Pulmonary artery endothelial cell (primary cell): Measurements from ENCODE around the gene CDH13. TPM values are rescaled to one million over a fixed set of nuclear protein-coding genes. Genes with fewer than 3 reads are reported as not detected.
A peak's percentile ranks its signal among the peaks of the same experiment; 100 is the strongest.

Experiments used
- DNase-seq: peaks from one replicate; pipeline ENCODE4 v3.0.0-alpha.2; 2011; ENCODE audit warnings: low read depth, low spot score
- total RNA-seq: library from RNA; depleted of rRNA; stranded (reverse); fragments of >200 nt; gene quantifications from 2 replicates; pipeline ENCODE4 v1.2.3, GENCODE V29; 2014

The CDH13 gene
- total RNA-seq, 1 donor from 2014 or later = 62.3 TPM

DNA sequence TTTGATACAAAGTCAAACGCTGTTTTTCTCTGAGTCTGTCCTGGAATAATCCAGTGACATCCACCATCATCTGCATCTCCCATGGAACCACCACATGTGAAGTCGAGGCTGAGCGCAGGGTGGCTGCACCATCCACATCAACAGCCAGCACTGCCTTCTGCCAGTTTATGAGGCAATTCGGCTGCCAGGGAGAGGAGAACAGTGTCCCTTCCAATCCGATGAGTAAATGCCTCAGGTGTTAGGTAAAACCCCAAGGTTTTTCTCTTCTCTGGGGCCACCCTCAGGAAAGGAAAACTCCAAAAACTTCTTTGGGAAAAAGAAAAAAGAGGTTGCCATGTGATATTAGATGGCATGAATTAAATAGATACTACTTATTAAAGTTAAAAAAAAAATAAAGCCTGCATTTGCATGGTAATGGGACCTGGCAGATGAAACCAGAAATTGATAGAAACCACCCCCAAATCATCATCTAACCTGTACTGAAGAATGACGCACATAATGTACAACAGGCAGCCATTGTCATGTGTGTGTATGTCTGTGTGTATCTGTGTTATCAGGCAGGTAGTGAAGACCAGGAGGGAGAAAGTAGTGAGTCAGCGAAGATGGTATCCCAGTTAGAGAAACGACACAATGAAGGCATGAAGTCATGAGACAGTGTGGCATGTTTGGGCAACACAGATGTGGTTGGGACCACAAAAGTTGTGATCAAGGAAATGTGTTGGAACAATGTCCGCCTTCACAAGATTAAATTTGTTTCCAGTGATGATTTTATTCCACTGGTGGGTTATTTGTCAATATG lies 478.7 kb downstream of the CDH13 start:
- DNase-seq = no peak

DNA sequence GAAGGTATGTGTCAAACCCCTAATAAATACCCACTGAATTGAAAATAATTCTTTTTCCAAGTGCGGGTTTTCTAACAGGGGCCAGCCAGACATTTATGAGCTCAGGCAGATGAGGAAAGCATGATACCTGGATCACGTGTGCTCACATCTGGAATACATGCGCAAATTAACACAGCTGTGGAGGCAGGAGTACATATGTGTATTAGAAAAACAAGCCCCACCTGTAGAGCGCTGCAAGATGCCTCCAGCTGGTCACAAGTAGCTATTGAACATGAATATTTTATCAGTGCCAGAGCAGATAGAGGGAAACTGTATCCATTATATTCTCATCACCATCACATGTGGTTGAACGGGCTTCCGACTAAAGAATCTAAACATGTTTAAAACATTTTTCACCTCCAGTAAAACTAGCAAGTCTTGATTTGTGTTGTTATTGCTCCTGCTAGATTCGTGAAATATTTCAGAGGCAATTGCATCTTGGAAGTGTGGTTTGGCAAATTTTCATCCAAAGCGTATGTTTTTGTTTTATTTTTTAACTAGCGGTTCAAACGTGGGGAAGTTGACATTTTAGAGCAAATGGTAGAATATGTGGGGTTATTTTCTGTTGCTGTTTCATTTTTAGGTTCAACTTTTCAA lies 482.8 kb downstream of the CDH13 start:
- DNase-seq = no peak

DNA sequence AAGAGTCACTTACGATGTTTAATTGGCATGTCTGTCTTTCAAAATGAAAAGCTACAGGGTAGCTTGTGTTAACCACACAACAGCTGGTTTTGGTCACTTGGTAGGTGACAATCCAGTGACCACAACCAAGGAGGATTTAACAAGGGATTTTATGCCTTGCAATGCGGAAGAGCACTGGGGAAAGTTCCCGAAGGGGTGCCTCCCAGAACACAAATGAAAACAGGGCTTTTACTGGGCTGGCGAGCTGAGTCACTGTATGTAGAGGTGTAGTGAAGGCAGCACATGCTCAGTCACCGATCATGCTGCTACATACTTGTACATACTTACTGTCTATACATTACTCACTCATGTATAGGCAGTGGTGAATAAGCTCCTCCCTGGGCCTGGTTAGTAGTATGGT lies 483.5 kb downstream of the CDH13 start:
- DNase-seq = no peak

DNA sequence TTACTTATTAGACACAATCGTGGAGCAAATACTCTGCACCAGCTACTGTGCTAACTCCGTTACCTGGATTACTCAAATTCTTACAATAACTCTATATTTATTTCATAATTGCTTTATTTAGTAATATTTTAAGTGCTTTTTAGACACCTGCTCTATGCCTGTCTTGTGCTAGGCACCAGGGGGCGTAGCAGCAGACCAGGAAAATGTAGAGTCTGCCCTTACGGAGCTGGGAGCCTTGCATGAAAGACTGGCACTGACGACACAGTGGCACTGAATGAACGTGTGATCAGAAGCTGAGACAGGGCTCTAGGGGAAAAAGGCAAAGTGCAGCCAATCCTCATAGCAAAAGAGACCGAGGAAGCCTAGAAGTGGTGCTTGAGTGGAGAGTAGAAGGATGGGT lies 486.5 kb downstream of the CDH13 start:
- DNase-seq = no peak

DNA sequence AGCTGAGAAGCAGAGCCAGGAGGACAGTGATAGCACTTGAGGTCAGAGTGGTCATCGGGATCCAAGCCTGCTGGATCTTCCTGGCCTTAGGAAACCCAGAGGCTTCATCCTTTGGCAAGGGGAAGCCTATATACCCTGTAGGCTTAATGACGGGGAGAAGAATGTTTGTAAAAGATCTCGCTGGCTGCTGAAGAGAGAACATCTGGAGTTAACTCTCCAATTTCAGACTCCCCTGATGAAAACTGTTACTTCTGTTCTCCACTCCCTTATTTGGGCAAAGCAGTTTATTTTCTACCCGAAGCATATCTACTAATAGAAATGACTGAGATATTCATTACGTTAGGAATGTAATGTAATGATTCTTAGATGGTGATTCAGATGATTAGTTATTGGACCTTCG lies 487.0 kb downstream of the CDH13 start:
- DNase-seq = no peak

DNA sequence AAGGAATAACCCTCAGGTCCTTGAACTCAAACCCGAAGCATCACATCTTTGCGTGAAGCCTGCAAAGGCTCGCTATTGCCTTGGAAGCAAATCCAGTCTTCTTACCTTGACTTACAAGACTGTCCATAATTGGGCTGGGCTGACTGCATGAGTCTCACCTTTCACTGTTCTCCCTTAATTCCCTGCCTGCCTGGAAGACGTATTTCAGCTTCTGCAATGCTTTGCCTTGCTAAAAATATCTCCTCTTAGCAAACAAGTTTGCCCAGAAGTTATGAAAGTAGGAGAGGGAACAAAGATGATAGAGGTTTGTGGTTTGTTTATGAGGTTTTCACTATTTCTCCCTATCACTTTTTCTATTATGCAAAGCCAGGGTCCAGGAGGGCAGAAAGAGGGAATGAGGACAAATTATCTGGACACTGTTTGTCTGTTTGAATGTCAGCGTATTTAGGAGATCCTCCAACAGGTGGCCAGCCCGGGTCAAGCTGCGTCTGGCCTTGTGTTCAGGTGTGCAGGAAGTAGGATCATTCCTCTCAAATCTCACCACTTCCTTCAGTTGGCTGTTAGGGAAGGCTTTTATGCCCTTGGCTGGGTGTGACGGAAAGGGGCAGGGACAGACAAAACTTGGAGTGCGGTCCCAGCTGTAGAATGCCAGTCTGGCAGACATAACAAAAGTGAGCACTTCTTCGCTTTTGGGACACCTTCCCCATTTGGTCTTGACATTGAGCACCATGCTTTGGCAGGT lies 488.9 kb downstream of the CDH13 start:
- no peak for DNase-seq

DNA sequence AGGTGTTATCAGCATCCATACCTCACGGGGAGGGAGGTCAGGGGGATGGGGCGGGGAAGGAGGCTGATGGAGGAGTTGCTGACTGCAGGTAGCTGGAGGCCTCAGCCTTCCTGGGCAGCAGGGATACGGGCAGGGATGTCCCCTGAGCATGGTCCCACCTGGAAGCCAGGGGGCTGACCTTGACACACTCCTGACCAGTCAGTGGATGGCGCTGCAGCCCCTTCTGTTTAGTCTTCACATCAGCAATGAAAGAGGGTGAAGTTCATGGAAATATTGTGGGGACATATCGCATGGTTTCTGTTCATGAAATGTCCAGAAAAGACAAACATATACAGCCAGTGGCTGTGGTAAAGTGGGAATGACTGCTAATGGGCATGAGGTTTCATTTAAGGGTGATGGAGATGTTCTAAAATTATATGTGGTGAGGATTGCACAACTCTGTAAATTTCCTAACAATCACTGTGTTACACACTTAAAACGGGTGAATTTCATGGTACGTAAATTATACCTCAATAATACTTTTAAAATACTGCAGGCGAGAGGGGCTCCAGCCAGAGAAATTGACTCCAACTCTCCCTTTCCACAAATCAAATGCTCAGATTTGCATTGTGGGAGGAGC lies 489.6 kb downstream of the CDH13 start:
- no peak for DNase-seq

DNA sequence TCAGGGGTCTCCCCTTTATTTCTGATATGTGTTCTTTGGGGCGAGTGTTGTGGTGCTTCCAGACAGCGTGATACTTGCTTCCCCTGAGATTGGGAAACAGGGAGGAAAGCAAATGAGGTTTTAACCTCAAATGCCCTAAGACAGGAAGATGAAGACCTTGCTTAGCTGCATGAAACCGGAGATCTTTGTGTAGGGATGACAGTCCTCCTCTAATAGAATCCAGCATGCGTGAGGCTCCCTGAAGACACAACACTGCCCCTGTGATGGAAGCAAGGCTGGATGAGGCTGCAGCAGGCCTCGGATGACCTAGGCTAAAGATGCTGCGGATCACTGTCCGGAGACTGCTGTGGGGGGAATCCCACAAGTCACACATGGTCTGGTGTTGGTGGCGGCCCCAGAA lies 491.0 kb downstream of the CDH13 start:
- no peak for DNase-seq

DNA sequence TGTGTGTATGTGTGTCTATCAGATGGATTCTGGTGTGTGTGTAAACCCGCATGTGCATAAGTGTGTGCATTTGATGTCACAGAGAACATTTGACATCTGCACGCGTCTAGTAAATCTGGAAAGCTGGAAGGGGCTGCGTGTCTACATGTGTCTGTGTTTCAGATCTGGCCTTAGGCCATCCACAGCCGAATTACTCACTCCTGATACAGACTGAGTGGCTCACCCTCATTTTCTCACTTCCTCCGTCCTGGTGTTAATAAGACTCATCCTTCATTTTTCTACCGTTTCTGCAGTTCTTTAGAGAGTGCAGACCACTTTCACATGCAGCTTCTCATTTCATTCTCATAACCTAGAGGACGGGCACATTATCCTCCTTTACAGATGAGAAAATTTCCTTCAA lies 491.6 kb downstream of the CDH13 start:
- DNase-seq = no peak

DNA sequence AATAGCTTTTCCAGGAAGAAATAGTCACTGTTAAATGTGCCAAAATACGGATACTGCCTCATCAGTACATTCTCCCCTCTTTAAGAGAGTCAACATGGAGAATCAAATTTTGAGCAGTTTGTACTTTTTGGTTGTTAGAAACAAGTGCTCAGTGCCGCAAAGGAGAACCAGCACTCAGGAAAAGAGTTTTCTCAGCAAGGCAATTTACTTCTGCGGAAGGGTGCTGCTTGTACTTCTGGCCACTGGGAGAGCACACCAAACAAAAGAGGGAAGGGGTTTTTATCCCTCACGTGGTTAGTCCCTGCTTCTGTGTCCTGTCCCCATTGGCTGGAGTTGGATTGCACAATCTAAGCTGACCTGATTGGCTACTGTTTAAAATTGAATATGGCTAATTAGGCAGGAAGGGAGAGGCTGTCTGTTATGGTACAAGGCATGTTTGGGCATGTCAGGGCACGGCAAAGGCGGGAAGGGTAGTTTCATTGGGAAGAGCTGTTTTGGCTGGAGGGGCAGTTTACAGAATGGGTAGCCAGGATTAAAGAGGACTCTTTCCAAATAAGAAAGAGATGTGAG lies 499.3 kb downstream of the CDH13 start:
- no peak for DNase-seq

DNA sequence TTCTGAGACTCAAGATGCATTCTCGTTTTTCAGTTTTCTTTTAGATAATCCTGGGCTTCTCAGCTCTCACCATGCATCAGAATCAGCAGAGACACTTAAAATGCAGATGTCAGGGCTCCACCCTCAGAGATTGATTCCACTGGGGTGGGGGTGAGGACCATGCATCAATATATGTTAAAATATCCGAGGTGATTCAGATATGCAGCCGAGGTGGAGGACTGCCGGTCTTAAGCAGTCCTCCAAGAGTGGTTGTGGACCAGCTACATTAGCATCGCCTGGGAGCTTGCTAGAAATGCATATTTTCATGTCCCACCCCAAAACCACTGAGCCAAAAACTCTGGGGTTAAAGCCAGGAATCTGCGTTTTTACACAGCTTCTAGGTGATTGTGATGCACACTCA lies 501.3 kb downstream of the CDH13 start:
- no peak for DNase-seq

DNA sequence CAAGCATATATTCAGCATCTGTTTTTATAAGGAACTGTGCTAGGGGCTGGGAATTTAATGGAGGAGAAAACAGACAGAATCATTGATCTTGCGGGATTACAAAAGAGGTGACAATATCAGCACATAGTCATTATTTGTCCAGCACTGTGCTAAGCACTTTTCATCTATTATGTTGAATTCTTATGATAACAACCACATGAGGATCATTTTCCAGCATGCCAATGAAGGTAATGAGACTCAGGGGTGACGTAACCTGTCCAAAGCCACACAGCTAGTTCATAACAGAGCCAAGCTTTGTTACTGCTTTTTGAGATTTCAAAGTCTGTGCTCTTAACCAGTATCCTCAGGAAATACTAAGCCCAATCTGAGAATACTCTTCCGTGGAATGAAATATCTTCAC lies 503.3 kb downstream of the CDH13 start:
- DNase-seq = no peak

DNA sequence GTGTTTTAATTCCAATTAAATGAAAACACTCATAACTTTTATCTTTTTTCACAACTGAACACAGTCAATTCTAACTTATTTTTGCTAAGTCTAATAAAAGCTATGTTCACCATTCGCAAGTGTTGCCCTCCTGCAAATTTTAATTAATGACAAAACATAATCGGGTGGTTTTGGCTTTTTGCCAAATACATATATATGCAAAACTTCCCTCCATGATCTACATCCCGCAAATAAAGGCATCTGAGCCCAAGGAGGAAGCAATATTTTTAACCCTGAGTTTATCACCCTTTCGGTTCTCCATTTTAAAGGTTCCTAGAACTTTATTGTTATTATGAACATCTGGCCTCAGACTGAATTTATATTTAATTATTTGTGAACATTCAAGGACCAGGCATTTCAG lies 507.9 kb downstream of the CDH13 start:
- no peak for DNase-seq

DNA sequence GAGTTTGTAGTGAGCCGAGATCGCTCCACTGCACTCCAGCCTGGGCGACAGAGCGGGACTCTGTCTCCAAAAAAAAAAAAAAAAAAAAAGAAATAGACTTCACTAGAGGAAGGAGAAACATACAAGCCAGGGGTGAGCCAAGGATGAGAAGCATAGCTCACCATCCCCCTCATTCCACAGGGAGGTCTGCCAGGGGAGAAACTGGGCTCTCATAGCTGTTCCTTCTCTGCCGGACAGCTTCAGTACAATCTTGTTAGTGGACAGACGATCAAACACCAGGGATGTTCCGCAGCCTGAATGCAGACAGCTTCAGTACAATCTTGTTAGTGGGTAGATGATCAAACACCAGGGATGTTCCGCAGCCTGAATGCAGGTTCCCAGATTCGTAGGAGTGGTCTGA lies 509.6 kb downstream of the CDH13 start:
- DNase-seq = no peak

DNA sequence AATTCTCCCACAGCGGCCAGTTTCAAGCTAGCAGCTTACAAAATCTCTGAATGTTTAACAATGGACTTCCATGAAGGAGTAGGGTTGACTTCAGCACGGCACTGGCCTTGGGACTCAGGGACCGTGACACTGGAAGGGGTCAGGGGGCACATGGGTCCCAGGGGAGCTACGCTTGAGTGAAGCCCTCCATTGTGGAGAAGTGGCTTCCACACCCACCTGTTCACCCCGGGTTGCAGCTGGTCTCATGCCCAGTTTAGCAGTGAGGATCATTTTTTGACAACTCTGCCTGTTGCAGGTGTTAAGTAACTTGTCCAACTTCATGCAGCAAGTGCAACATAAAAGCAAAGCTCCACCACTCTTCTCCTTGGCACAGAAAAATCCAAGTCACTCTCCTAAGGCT lies 510.2 kb downstream of the CDH13 start:
- no peak for DNase-seq

DNA sequence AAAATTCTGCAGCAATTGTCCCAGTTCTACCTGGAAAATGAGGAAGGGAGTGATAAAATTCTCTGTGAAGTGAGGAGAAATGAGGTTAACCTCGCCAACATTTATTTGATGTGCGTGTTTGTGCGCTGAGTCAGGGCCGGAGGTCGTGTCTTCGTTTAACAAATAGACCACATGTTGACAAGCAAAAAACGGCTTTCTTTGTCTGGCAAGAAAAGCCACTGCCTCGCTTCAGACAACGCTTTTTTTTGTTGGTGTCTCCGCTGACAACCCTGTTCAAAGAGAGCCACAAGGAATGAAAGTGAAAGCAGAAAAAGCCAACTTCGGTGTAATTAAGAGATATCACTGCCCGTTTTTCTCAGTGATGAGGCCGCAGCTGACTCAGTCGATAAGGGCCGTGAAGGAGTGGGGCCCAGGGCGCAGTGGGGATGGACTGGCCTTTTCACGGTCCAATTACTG lies 510.6 kb downstream of the CDH13 start:
- DNase-seq = peak; percentile 11

DNA sequence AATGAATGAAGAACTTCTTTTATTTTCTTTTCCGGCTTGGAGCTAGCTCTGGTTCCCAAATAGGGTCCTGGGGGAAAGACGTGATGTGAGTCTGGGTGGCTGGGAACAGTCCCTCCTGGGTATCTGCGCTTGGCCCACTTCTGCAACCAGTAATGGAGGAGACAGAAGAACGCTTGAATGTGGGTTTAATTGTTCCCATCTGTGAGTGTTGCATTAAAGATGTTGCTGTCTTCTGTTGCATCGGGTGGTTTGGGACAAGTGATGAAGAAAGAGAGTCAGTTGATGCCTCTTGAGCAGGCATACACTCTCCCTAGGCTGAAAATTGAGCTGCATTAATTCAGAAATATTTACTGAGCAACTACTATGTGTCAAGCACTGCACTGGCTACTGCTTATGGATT lies 511.1 kb downstream of the CDH13 start:
- no peak for DNase-seq

DNA sequence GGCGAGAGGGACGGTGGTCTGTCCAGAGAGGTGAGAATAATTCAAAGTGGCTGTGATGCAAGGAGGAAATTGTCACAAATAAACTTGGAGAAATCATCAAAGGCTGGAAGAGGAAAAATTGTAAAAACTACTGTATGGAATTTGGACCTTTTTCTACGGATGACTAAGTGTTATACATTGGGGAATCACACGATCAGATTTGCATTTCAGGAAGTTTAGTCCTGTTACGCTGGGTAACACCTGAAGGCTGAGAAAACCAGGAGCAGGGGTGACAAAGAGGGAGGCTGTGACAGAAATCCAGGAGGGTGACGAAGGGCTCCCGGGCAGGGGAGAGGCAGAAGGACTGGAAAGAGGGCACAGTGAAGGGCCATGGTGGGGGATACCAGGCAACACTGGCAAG lies 511.7 kb downstream of the CDH13 start:
- no peak for DNase-seq

DNA sequence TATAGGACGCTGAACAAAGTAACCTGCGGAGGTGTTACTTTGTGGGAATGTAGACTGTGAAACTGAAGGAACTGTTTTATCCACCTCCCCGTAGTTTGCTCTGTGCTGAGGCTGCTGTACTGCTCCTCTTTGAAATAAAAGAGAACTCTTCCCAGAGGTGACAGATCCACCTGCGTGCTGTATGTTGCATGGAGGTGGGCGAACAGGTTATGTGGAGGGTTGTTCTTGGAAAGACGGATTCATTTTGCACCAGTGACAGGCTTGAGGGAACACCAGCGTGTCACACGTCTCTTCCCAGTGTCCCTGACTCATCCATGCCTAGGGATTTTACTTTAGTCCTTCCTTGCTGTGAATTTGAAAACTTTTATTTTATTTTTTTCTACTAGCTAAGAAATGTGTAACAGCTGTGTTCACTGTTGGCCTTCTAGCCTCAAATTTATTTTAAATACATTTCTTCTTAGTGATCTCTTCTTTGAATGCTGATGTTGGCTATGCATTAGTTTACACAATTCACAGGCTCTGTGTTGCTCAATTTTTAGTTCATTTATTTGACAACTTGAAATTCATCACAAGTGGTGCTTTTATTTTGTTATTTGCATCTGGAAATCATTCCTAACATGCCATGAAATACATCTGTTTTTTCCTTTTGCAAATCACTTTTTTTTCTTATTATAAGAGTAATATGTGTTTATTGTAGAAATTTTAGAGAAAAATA lies 512.4 kb downstream of the CDH13 start:
- no peak for DNase-seq

DNA sequence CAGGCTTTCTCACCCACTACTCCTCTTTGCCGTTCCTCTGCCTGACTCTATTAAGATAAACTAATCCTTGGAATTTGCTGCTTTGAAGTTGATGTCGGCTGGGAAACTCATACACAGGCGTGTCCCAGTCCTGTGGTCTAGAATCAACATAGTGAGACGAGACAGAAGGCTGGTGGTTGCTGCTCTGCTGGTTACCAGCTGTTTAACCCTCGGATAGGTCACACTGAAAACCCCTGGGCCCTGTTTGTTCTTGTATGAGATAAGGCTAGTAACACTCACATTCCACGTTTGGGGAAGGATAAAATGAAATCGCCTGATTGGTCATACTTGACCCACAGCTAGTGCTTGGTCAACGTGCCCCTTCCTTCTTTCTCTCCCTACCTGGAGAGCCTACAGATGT lies 517.0 kb downstream of the CDH13 start:
- DNase-seq = no peak

DNA sequence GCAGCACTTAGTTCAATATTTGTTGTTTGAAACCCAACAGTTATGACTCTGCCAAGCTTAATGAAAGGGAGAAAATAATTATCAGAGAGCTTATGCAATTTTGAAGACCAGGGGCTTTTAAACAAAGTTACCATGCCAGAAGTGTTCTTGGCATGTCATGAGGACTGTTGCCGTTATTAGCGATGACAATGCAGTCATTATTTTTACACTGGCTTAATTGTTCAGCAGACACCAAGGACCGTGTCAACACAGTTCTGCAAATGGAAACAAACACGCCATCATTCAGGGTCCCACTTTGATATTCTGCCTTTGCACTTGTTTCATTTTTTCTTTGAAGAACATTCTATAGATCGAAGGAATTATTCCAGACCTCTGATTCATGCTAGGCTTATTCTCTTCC lies 518.5 kb downstream of the CDH13 start:
- DNase-seq = no peak
